SJCRH30 (cell line): Measurements from ENCODE around the gene ZNF556. TPM values are rescaled to one million over a fixed set of nuclear protein-coding genes. Genes with fewer than 3 reads are reported as not detected.
A peak's percentile ranks its signal among the peaks of the same experiment; 100 is the strongest.

Source experiments
- DNase-seq, 2 experiments: peaks; one replicate each; pipeline ENCODE4 v3.0.0-alpha.2; 2015 to 2020
- H3K27ac ChIP-seq: fragments of 250-450 bp; sonication (Bioruptor Pico); 2 replicates; pipeline ENCODE4 v1.5.1; 2020; ENCODE audit warnings: mild to moderate bottlenecking, moderate library complexity
- H3K27me3 ChIP-seq: fragments of 250-450 bp; sonication (Bioruptor Pico); 2 replicates; pipeline ENCODE4 v1.5.1; 2020; ENCODE audit warnings: mild to moderate bottlenecking, moderate library complexity
- H3K36me3 ChIP-seq: fragments of 250-450 bp; sonication (Bioruptor Pico); 2 replicates; pipeline ENCODE4 v1.5.1; 2020; ENCODE audit warnings: mild to moderate bottlenecking, moderate library complexity
- H3K4me1 ChIP-seq: fragments of 250-450 bp; sonication (Bioruptor Pico); 2 replicates; pipeline ENCODE4 v1.5.1; 2020; ENCODE audit warnings: mild to moderate bottlenecking, moderate library complexity
- H3K4me3 ChIP-seq: fragments of 250-450 bp; sonication (Bioruptor Pico); 2 replicates; pipeline ENCODE4 v1.5.1; 2020; ENCODE audit warnings: mild to moderate bottlenecking, moderate library complexity
- H3K9me3 ChIP-seq: fragments of 250-450 bp; sonication (Bioruptor Pico); replicated peaks from 2 replicates; pipeline ENCODE4 v1.5.1; 2020; ENCODE audit warnings: mild to moderate bottlenecking, moderate library complexity
- total RNA-seq: library from RNA; depleted of rRNA; stranded (reverse); fragments of >200 nt; shearing (Covaris generic); gene quantifications from 2 replicates; pipeline ENCODE4 v1.2.3, GENCODE V29; 2014; rRNA removed

The ZNF556 gene
- total RNA-seq, 1 experiment from 2014 or later: 21.3 TPM

GRCh38 chr19:2906631-2907195 is 39.6 kb downstream of the ZNF556 start:
- DNase-seq: no peak

GRCh38 chr19:2912306-2912705 is 45.2 kb downstream of the ZNF556 start:
- Histone ChIP-seq H3K27me3 (no peaks in the 10 kb centered on the region; the same call in 1 of the 2 replicates), H3K4me1 (peaks cover 5% of the 10 kb centered on the region; the same call in 1 of the 2 replicates), H3K9me3 (peaks cover 27% of the 10 kb centered on the region), H3K36me3 (peaks cover 56% of the 10 kb centered on the region), H3K4me3 (no peak overlapping the region), H3K27ac (no peak overlapping the region)
- no peak for DNase-seq

More at GRCh38 chr19:2906631-2907195, 39.6 kb downstream of the ZNF556 start:
- H3K27ac ChIP-seq: no peak overlapping the region
- H3K4me1 ChIP-seq: peaks cover 32% of the 10 kb centered on the region
- H3K4me3 ChIP-seq: no peak overlapping the region
- H3K27me3 ChIP-seq: no peaks in the 10 kb centered on the region
- H3K9me3 ChIP-seq: peaks cover 6% of the 10 kb centered on the region; the same call in 1 of the 2 replicates
- peaks cover 24% of the 10 kb centered on the region; the same call in 1 of the 2 replicates for H3K36me3 ChIP-seq

GRCh38 chr19:2917275-2918184 is 50.4 kb downstream of the ZNF556 start:
- no peak overlapping the region for H3K4me3 ChIP-seq
- no peak for DNase-seq

GRCh38 chr19:2922987-2923386 is 55.9 kb downstream of the ZNF556 start:
- H3K9me3 ChIP-seq: 0 out of 2 replicates have a peak, but pooled peaks cover 4% of the 10 kb centered on the region
- no peaks in the 10 kb centered on the region for H3K27me3 ChIP-seq
- peak; percentile 38 to 49 for DNase-seq
- peaks cover 33% of the 10 kb centered on the region for H3K36me3 ChIP-seq
- H3K27ac ChIP-seq: no peak overlapping the region
- no peaks in the 10 kb centered on the region for H3K4me1 ChIP-seq
- H3K4me3 ChIP-seq: no peak overlapping the region

More at GRCh38 chr19:2917275-2918184, 50.4 kb downstream of the ZNF556 start:
- Histone ChIP-seq H3K4me1 (no peaks in the 10 kb centered on the region), H3K9me3 (peaks cover 26% of the 10 kb centered on the region), H3K27me3 (no peaks in the 10 kb centered on the region; the same call in 1 of the 2 replicates), H3K27ac (no peak overlapping the region), H3K36me3 (peaks cover 73% of the 10 kb centered on the region)

GRCh38 chr19:2923510-2923909 is 56.4 kb downstream of the ZNF556 start:
- Histone ChIP-seq H3K4me1 (no peaks in the 10 kb centered on the region), H3K27ac (no peak overlapping the region), H3K27me3 (no peaks in the 10 kb centered on the region), H3K36me3 (peaks cover 27% of the 10 kb centered on the region), H3K9me3 (no peaks in the 10 kb centered on the region), H3K4me3 (no peak overlapping the region)
- DNase-seq: no peak

- peaks cover 5% of the 10 kb centered on the region for H3K9me3 ChIP-seq
- DNase-seq: no peak
- no peak overlapping the region for H3K4me3 ChIP-seq
These were observed 59.4 kb downstream of the ZNF556 start for GRCh38 chr19:2926341-2927031.

GRCh38 chr19:2927032-2927430 is 59.9 kb downstream of the ZNF556 start:
- Histone ChIP-seq H3K36me3 (peaks cover 22% of the 10 kb centered on the region), H3K27me3 (no peaks in the 10 kb centered on the region), H3K4me1 (no peaks in the 10 kb centered on the region), H3K4me3 (no peak overlapping the region), H3K9me3 (peaks cover 7% of the 10 kb centered on the region), H3K27ac (no peak overlapping the region)
- no peak for DNase-seq

More at GRCh38 chr19:2926341-2927031, 59.4 kb downstream of the ZNF556 start:
- H3K36me3 ChIP-seq: peaks cover 17% of the 10 kb centered on the region
- no peak overlapping the region for H3K27ac ChIP-seq
- no peaks in the 10 kb centered on the region for H3K27me3 ChIP-seq
- H3K4me1 ChIP-seq: no peaks in the 10 kb centered on the region

Other genes with a start within 250 kb of the ZNF556 start
- gene GNG7, start 164.6 kb upstream of the ZNF556 start, total RNA-seq: not detected in 2 replicates
- gene DIRAS1, start 146.0 kb upstream of the ZNF556 start, total RNA-seq: not detected in 2 replicates
- gene SLC39A3, start 127.3 kb upstream of the ZNF556 start, total RNA-seq: 18.7 and 19.5 TPM in 2 replicates
- 102 and 103 TPM in 2 replicates for gene SGTA, start 84.1 kb upstream of the ZNF556 start, total RNA-seq
- 114 and 119 TPM in 2 replicates for gene THOP1, start 81.8 kb upstream of the ZNF556 start, total RNA-seq
- gene ZNF554, start 47.5 kb upstream of the ZNF556 start, total RNA-seq: 1.3 and 1.6 TPM in 2 replicates
- gene ZNF555, start 25.9 kb upstream of the ZNF556 start, total RNA-seq: 10.7 and 11.8 TPM in 2 replicates
- gene ZNF57, start 33.6 kb downstream of the ZNF556 start, total RNA-seq: 16.7 and 18.9 TPM in 2 replicates
- gene ZNF77, start 77.6 kb downstream of the ZNF556 start, total RNA-seq: 14.1 and 17.3 TPM in 2 replicates
- 2.6 TPM in 2 replicates for gene TLE6, start 110.2 kb downstream of the ZNF556 start, total RNA-seq
- 3.7 and 4.7 TPM in 2 replicates for gene TLE2, start 161.9 kb downstream of the ZNF556 start, total RNA-seq
- gene TLE5, start 195.2 kb downstream of the ZNF556 start, total RNA-seq: 313 and 320 TPM in 2 replicates
- 35.8 and 40.1 TPM in 2 replicates for gene GNA11, start 227.0 kb downstream of the ZNF556 start, total RNA-seq